Measurements from ENCODE around the gene TMEM132D.

- TF ChIP-seq, protein P1, sequence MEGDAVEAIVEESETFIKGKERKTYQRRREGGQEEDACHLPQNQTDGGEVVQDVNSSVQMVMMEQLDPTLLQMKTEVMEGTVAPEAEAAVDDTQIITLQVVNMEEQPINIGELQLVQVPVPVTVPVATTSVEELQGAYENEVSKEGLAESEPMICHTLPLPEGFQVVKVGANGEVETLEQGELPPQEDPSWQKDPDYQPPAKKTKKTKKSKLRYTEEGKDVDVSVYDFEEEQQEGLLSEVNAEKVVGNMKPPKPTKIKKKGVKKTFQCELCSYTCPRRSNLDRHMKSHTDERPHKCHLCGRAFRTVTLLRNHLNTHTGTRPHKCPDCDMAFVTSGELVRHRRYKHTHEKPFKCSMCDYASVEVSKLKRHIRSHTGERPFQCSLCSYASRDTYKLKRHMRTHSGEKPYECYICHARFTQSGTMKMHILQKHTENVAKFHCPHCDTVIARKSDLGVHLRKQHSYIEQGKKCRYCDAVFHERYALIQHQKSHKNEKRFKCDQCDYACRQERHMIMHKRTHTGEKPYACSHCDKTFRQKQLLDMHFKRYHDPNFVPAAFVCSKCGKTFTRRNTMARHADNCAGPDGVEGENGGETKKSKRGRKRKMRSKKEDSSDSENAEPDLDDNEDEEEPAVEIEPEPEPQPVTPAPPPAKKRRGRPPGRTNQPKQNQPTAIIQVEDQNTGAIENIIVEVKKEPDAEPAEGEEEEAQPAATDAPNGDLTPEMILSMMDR (IDR thresholded peaks at IDR 0.05), result no peak
- TF ChIP-seq POLR2A (IDR thresholded peaks at IDR 0.05), result no peak
Observed at GRCh38 chr12:129200576-129200975, 703.2 kb downstream of the TMEM132D start.
